ENCODE results near the gene COLGALT1.
A peak's percentile ranks its signal among the peaks of the same experiment; 100 is the strongest.
"Not testable (repeated sequence)": the region's sequence is repeated elsewhere in the genome, so short reads cannot be mapped to it uniquely, and the experiment has no call there.

COLGALT1 gene

GRCh38 chr19:17555480-17555928, at the start of gene COLGALT1:
Gene COLGALT1 (plus strand): TSS chr19:17555649. CDS start chr19:17555714, 65 bp downstream.
- DNase-seq = peak; percentile 100

- no peak for DNase-seq
These were observed 48.7 kb upstream of the COLGALT1 start for GRCh38 chr19:17506745-17507144.

GRCh38 chr19:17508558-17508933, 46.9 kb upstream of the COLGALT1 start:
- DNase-seq = not testable (repeated sequence)

GRCh38 chr19:17510220-17510993, 45.0 kb upstream of the COLGALT1 start:
- no peak for DNase-seq

- DNase-seq = peak; percentile 93
These were observed 43.5 kb upstream of the COLGALT1 start for GRCh38 chr19:17511724-17512573.

GRCh38 chr19:17512574-17512939, 42.9 kb upstream of the COLGALT1 start:
- DNase-seq = no peak

- DNase-seq = no peak
These were observed 39.9 kb upstream of the COLGALT1 start for GRCh38 chr19:17515408-17516149.

- DNase-seq = no peak
These were observed 37.6 kb upstream of the COLGALT1 start for GRCh38 chr19:17517898-17518297.

GRCh38 chr19:17518654-17519053, 36.8 kb upstream of the COLGALT1 start:
- not testable (repeated sequence) for DNase-seq

- no peak for DNase-seq
These were observed 35.5 kb upstream of the COLGALT1 start for GRCh38 chr19:17519967-17520366.

GRCh38 chr19:17520865-17521264, 34.6 kb upstream of the COLGALT1 start:
- no peak for DNase-seq

- DNase-seq = peak; percentile 78
These were observed 32.2 kb upstream of the COLGALT1 start for GRCh38 chr19:17522988-17523872.

GRCh38 chr19:17524651-17525050, 30.8 kb upstream of the COLGALT1 start:
- no peak for DNase-seq

GRCh38 chr19:17525141-17525540, 30.3 kb upstream of the COLGALT1 start:
- DNase-seq = no peak

GRCh38 chr19:17526922-17527321, 28.5 kb upstream of the COLGALT1 start:
- DNase-seq = peak; percentile 45

- DNase-seq = no peak
These were observed 28.1 kb upstream of the COLGALT1 start for GRCh38 chr19:17527326-17527725.

- no peak for DNase-seq
These were observed 26.8 kb upstream of the COLGALT1 start for GRCh38 chr19:17528610-17529009.

- no peak for DNase-seq
These were observed 25.9 kb upstream of the COLGALT1 start for GRCh38 chr19:17529239-17530158.

- no peak for DNase-seq
These were observed 24.9 kb upstream of the COLGALT1 start for GRCh38 chr19:17530586-17530985.

GRCh38 chr19:17532116-17532515, 23.3 kb upstream of the COLGALT1 start:
- DNase-seq = no peak

- DNase-seq = no peak
These were observed 22.9 kb upstream of the COLGALT1 start for GRCh38 chr19:17532557-17532956.
